DOHH2 (cell line): ENCODE data around the gene KLK2.

ENCODE experiments used
- H3F3A ChIP-seq: fragments of 200-600 bp; sonication (generic), shearing (Covaris generic); 2 replicates; pipeline ENCODE4 v1.6.0; 2016; ENCODE audit warnings: antibody characterized with exemption, mild to moderate bottlenecking; ENCODE audit not compliant: control insufficient read depth, insufficient read depth
- H3K27ac ChIP-seq: fragments of 200-600 bp; sonication (generic); 2 replicates; pipeline ENCODE4 v1.5.1; 2014; ENCODE audit warnings: low read depth, mild to moderate bottlenecking, low read length, moderate library complexity
- H3K27me3 ChIP-seq: fragments of 200-600 bp; sonication (generic); 2 replicates; pipeline ENCODE4 v1.6.1; 2014; ENCODE audit warnings: mild to moderate bottlenecking, low read length, mixed read lengths; ENCODE audit not compliant: control insufficient read depth
- H3K36me3 ChIP-seq: fragments of 200-600 bp; sonication (generic); 2 replicates; pipeline ENCODE4 v1.6.1; 2014; ENCODE audit warnings: mild to moderate bottlenecking, low read length, moderate library complexity, mixed read lengths; ENCODE audit not compliant: control insufficient read depth
- H3K4me1 ChIP-seq: fragments of 200-600 bp; sonication (generic); 2 replicates; pipeline ENCODE4 v1.6.1; 2014; ENCODE audit warnings: mild to moderate bottlenecking, low read length, mixed read lengths; ENCODE audit not compliant: control insufficient read depth
- H3K4me2 ChIP-seq: fragments of 200-600 bp; sonication (generic); 2 replicates; pipeline ENCODE4 v1.6.0; 2014; ENCODE audit warnings: mild to moderate bottlenecking, low read length, moderate library complexity
- H3K4me3 ChIP-seq: fragments of 200-600 bp; sonication (generic); 2 replicates; pipeline ENCODE4 v1.5.1; 2014; ENCODE audit warnings: mild to moderate bottlenecking, low read length, mixed read lengths
- H3K79me2 ChIP-seq: fragments of 200-600 bp; sonication (generic); 2 replicates; pipeline ENCODE4 v1.6.1; 2014; ENCODE audit warnings: mild to moderate bottlenecking, low read length, mixed read lengths; ENCODE audit not compliant: control insufficient read depth
- H3K9me2 ChIP-seq: fragments of 200-600 bp; sonication (generic); replicated peaks from 2 replicates; pipeline ENCODE4 v1.6.1; 2014; ENCODE audit warnings: mild to moderate bottlenecking, low read length, mixed read lengths; ENCODE audit not compliant: control insufficient read depth
- H3K9me3 ChIP-seq: fragments of 200-600 bp; sonication (generic); 2 replicates; pipeline ENCODE4 v1.6.1; 2014; ENCODE audit warnings: antibody characterized with exemption, low read length, mixed read lengths; ENCODE audit not compliant: control insufficient read depth, insufficient read depth
- H4K20me1 ChIP-seq: fragments of 200-600 bp; sonication (generic); 2 replicates; pipeline ENCODE4 v1.6.0; 2014; ENCODE audit warnings: low read depth, mild to moderate bottlenecking, antibody characterized with exemption, low read length, moderate library complexity; ENCODE audit not compliant: control insufficient read depth, insufficient read depth
- CTCF ChIP-seq: fragments of 200-600 bp; sonication (generic); IDR thresholded peaks from one replicate; pipeline ENCODE4 v1.5.1; 2014; ENCODE audit warnings: antibody characterized with exemption, mild to moderate bottlenecking, low read depth, low read length; ENCODE audit not compliant: poor library complexity, severe bottlenecking
- EZH2phosphoT487 ChIP-seq: fragments of 200-600 bp; sonication (generic); IDR thresholded peaks from 2 replicates; pipeline ENCODE4 v1.6.1; 2017; ENCODE audit warnings: borderline replicate concordance, mild to moderate bottlenecking, antibody characterized with exemption, low read length, moderate library complexity, mixed read lengths

Gene KLK2

GRCh38 chr19:50909240-50910070, 36.2 kb downstream of the KLK2 start:
- no peaks in the 10 kb centered on the region for H3K4me1 ChIP-seq
- no peaks in the 10 kb centered on the region for H3K36me3 ChIP-seq
- no peak overlapping the region for H3K27ac ChIP-seq
- H3K4me2 ChIP-seq: no peak overlapping the region
- no peaks in the 10 kb centered on the region for H3K79me2 ChIP-seq
- H4K20me1 ChIP-seq: no peaks in the 10 kb centered on the region
- peaks cover 28% of the 10 kb centered on the region for H3K27me3 ChIP-seq
- H3K9me2 ChIP-seq: no peaks in the 10 kb centered on the region
- no peak for TF ChIP-seq EZH2phosphoT487
- TF ChIP-seq CTCF: no peak
- no peak overlapping the region for H3K4me3 ChIP-seq
- H3F3A ChIP-seq: no peaks in the 10 kb centered on the region
- H3K9me3 ChIP-seq: no peaks in the 10 kb centered on the region

- peaks cover 27% of the 10 kb centered on the region for H3K27me3 ChIP-seq
- no peak overlapping the region for H3K4me2 ChIP-seq
- TF ChIP-seq CTCF (no peak), EZH2phosphoT487 (no peak)
Observed at GRCh38 chr19:50910722-50911121, 37.5 kb downstream of the KLK2 start.

GRCh38 chr19:50911206-50912101, 38.2 kb downstream of the KLK2 start, which contains the start of gene KLK4:
Gene KLK4 (minus strand): TSS chr19:50911395. CDS start chr19:50910738, 657 bp downstream.
- no peaks in the 10 kb centered on the region for H3K9me3 ChIP-seq

More at GRCh38 chr19:50910722-50911121, 37.5 kb downstream of the KLK2 start:
- Histone ChIP-seq H3K79me2 (no peaks in the 10 kb centered on the region), H3K4me1 (no peaks in the 10 kb centered on the region), H3K27ac (no peak overlapping the region), H3K9me2 (no peaks in the 10 kb centered on the region), H3F3A (no peaks in the 10 kb centered on the region), H4K20me1 (no peaks in the 10 kb centered on the region), H3K4me3 (no peak overlapping the region), H3K36me3 (no peaks in the 10 kb centered on the region), H3K9me3 (no peaks in the 10 kb centered on the region)

More at GRCh38 chr19:50911206-50912101, 38.2 kb downstream of the KLK2 start, which contains the start of gene KLK4:
- no peaks in the 10 kb centered on the region for H4K20me1 ChIP-seq
- H3F3A ChIP-seq: no peaks in the 10 kb centered on the region
- H3K4me2 ChIP-seq: no peak within 1 kb of the TSS
- no peaks in the 10 kb centered on the region for H3K9me2 ChIP-seq
- no peak for TF ChIP-seq CTCF
- TF ChIP-seq EZH2phosphoT487: no peak
- H3K36me3 ChIP-seq: no peaks in the 10 kb centered on the region
- no peak within 1 kb of the TSS for H3K4me3 ChIP-seq
- H3K27ac ChIP-seq: no peak within 1 kb of the TSS
- H3K4me1 ChIP-seq: no peaks in the 10 kb centered on the region
- H3K79me2 ChIP-seq: no peaks in the 10 kb centered on the region
- H3K27me3 ChIP-seq: peaks cover 25% of the 10 kb centered on the region
